Thyroid gland (tissue), 4 donors: ENCODE measurements around the gene CASP10.

Experiments
- POLR2A ChIP-seq, 2 donors: fragments of 450-650 bp; IDR thresholded peaks; one replicate each; pipeline ENCODE4 v1.6.1; 2017; ENCODE audit warnings: antibody characterized with exemption in 2 of 2, mild to moderate bottlenecking in 2 of 2, moderate library complexity in 1 of 2
- TF ChIP-seq, protein P1 (sequence below), 6 experiments: fragments of 200-600 bp in 3 of 6; fragments of 450-650 bp in 3 of 6; sonication (generic) in 3 of 6; IDR thresholded peaks; one replicate each; pipeline ENCODE4 v1.5.1; 2016 to 2019; ENCODE audit warnings: antibody characterized with exemption in 6 of 6, mild to moderate bottlenecking in 2 of 6, inconsistent platforms in 1 of 6, moderate library complexity in 1 of 6

DNA sequence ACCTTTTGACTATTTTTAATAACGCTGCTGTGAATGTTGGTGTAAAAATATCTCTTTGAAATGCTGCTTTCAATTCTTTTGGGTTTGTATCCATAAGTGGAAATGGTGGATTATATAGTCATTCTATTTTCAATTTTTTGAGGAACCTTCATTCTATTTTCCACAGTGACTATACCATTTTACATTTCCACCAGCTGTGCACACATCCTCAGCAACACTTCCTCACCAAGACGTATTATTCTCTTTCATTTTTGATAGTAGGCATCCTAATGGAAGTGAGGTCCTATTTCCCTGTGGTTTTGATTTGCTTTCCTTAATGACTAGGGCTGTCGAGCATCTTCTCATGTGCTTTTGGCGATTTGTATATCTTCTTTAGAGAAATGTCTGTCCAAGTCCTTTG lies 14.8 kb downstream of the CASP10 start:
- no peak for TF ChIP-seq POLR2A (IDR thresholded peaks at IDR 0.05)
- TF ChIP-seq, protein P1, sequence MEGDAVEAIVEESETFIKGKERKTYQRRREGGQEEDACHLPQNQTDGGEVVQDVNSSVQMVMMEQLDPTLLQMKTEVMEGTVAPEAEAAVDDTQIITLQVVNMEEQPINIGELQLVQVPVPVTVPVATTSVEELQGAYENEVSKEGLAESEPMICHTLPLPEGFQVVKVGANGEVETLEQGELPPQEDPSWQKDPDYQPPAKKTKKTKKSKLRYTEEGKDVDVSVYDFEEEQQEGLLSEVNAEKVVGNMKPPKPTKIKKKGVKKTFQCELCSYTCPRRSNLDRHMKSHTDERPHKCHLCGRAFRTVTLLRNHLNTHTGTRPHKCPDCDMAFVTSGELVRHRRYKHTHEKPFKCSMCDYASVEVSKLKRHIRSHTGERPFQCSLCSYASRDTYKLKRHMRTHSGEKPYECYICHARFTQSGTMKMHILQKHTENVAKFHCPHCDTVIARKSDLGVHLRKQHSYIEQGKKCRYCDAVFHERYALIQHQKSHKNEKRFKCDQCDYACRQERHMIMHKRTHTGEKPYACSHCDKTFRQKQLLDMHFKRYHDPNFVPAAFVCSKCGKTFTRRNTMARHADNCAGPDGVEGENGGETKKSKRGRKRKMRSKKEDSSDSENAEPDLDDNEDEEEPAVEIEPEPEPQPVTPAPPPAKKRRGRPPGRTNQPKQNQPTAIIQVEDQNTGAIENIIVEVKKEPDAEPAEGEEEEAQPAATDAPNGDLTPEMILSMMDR (IDR thresholded peaks at IDR 0.05) = no peak
